22Rv1 (cell line): ENCODE data around the gene NFIA.

Source experiments
- H3K27ac ChIP-seq: fragments of 450-650 bp; 2 replicates; pipeline ENCODE4 v1.5.1; 2017
- ZFX ChIP-seq: fragments of 450-650 bp; IDR thresholded peaks from 2 replicates; pipeline ENCODE4 v1.6.1; 2017; ENCODE audit warnings: antibody characterized with exemption, borderline replicate concordance
- TF ChIP-seq, protein P1 (sequence below): fragments of 450-650 bp; IDR thresholded peaks from 2 replicates; pipeline ENCODE4 v1.5.1; 2017; ENCODE audit warnings: mild to moderate bottlenecking

Gene NFIA

DNA sequence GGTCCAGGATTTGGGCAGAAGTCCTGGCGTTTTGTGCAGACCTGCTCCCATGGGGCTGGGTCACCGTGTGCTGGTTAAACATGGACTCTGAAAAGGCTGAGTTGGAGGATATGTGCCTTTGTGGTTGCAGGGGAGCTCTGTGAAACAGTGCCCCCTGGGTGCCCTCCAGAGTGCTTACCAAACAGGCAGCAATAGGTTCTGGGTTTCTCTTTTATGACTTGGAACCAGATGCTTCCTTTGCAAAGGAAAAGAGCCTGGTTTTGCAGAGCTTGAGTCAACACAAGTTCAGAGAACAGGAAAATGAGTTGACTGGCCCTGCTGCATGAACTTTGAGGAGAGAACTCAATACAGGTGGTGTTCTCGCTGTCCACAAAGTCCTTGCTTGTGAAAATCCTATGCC lies 353.7 kb downstream of the NFIA start:
- H3K27ac ChIP-seq, result no peak overlapping the region
- TF ChIP-seq, protein P1, sequence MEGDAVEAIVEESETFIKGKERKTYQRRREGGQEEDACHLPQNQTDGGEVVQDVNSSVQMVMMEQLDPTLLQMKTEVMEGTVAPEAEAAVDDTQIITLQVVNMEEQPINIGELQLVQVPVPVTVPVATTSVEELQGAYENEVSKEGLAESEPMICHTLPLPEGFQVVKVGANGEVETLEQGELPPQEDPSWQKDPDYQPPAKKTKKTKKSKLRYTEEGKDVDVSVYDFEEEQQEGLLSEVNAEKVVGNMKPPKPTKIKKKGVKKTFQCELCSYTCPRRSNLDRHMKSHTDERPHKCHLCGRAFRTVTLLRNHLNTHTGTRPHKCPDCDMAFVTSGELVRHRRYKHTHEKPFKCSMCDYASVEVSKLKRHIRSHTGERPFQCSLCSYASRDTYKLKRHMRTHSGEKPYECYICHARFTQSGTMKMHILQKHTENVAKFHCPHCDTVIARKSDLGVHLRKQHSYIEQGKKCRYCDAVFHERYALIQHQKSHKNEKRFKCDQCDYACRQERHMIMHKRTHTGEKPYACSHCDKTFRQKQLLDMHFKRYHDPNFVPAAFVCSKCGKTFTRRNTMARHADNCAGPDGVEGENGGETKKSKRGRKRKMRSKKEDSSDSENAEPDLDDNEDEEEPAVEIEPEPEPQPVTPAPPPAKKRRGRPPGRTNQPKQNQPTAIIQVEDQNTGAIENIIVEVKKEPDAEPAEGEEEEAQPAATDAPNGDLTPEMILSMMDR, result peak; percentile 15; the same call in 1 of the 2 replicates
- no peak for TF ChIP-seq ZFX

DNA sequence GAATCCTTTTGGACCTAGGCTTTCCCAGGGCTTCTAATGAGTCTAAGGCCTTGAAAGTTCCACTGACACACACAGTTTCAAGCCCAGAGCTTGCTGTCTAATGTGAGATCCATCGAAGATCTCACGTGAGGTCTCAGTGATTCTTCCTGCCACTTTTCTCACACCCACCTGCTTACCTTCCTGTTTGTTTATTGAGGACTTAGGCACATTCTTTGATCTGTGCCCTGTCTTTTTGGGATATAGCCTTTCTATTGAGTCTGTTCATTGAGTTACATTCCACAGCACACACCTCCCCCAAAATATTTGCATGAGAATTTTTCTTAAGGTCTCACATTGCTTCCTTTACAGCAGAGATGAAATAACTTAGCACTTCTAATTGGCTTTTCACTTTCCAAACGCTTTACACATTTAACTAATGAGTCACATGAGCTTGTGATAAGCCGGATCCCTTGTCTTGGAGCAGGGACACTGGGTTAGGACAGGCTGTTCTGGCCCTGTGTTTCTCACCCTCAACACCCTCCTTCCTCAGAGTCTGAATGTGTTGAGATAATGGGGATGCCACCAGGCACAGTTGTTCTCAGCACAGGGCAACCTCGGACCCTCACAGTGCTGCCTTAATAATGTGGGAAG lies 354.2 kb downstream of the NFIA start:
- H3K27ac ChIP-seq, result no peak overlapping the region
- no peak for TF ChIP-seq ZFX
- TF ChIP-seq, protein P1, result no peak

DNA sequence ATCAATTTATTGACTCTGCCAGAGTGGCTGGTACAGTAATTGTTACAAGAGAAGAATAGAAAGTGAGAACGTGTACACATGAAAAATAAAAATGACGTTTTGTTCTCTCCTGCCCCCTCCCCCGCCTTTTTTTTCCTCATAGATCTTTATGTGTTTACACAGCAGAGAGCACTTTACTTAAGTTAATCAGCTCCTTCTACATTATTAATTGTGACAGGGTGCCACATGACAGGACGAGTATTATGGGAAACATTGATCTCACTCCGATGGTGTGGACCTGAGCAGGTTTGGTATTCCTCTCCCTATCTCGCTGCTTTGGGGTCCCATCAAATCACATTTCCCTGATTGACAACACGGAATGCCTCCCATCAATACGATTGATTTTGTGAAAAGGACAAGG lies 356.9 kb downstream of the NFIA start:
- H3K27ac ChIP-seq, result no peak overlapping the region
- TF ChIP-seq, protein P1, result no peak
- no peak for TF ChIP-seq ZFX

DNA sequence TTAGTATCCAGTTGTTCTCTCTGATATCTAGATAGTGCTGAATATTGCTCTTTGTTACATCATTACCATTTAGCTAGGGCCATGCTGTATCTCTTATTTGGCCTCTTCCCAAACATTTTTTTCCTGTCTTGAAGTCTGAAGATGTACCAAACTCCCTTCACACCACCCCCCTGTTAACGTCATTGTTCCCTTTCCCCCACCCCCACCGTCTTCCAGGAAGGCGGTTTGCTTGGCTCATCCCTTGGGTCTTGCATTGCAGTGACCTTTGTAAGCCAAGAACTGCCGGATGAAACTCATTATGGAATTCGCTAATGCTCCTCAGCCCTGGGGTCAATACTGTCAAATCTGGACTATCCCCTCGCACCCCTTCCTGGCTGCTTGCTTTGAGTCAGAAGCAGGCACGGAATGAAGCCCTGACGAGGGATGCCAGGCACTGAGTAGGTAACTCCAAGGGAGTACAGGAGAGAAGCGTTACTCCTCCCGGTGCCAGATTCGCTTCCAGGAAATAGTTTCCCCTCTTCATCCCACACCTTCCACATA lies 359.4 kb downstream of the NFIA start:
- no peak overlapping the region for H3K27ac ChIP-seq

DNA sequence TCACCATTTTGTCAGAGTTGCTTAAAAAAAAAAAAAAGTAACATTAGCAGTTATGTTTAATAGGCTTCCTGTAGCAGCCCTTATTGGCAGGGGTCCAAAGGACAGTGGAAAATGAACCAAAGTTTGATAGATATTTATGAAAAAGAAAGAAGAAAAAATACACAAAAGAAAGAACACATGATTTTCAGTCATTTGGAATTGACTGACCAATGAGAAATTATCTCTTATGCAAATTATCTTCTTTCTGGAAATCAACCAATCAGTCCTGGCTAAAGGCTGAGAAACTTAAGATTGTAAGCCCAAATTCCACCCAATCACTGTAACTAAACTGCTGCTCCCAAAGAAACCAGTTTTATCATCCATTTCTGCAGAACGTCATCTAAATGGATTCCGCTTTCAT lies 360.2 kb downstream of the NFIA start:
- TF ChIP-seq, protein P1, result no peak
- TF ChIP-seq ZFX, result no peak
- H3K27ac ChIP-seq, result no peak overlapping the region

More for the DNA sequence above, 359.4 kb downstream of the NFIA start:
- TF ChIP-seq, protein P1, result no peak
- no peak for TF ChIP-seq ZFX

DNA sequence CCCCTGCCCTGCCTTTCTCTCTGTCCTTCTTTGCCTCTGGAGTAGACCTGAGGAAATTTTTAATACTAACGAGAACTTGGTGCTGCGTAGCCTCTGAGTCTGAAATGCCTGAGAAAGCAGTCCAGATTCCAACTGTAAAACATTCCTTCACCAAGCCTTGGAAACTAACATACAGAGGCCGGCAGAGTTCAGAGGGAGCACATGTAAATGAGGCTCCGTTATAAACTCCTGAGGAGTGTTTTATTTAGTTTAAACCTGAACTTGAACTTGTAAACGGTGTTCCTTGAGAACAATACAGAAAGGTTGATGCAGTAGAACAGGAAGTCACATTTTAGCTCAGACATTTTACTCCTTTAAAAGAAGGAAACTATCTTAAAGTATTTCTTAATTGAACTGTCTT lies 361.9 kb downstream of the NFIA start:
- H3K27ac ChIP-seq, result no peak overlapping the region
- no peak for TF ChIP-seq ZFX
- TF ChIP-seq, protein P1, result no peak

DNA sequence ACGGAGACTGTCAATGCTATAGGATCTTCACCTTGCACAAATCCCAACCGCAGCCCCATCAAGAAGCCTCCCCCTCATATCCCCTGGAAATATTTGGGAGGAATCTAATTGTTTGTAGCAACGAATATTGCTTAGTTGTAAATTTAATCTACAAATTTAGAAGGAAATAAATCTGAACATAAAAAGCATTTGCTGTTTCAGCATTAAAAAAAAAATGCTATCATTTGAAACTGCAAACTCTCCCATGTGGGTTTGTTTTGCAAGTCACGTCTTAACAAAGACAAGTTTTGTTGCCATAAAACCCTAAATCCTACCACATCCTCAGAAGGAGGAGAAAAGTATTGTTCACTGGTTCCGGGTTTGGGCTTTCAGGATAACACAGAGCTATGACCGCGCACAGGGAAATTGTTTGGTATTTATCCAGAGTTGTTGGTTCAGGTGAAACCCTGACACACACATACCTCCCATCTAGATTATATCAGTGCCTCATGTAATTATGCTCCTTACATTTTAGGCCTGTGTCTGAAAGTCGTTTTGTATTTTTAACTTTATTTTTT lies 363.0 kb downstream of the NFIA start:
- no peak for TF ChIP-seq ZFX
- TF ChIP-seq, protein P1, result no peak
- H3K27ac ChIP-seq, result no peak overlapping the region
